C4-2B (cell line): ENCODE results near the gene FTCD.

ENCODE experiments used
- H3K27ac ChIP-seq: fragments of 450-650 bp; 2 replicates; pipeline ENCODE4 v1.5.1; 2017
- CTCF ChIP-seq: fragments of 450-650 bp; conservative IDR thresholded peaks from 2 replicates; pipeline ENCODE4 v1.5.1; 2017; ENCODE audit warnings: mild to moderate bottlenecking
- ZFX ChIP-seq: fragments of 450-650 bp; IDR thresholded peaks from 2 replicates; pipeline ENCODE4 v1.6.1; 2017

FTCD gene

GRCh38 chr21:46184625-46185555, 29.5 kb upstream of the FTCD start:
- peak overlapping the region; percentile 57 for H3K27ac ChIP-seq
- TF ChIP-seq ZFX: no peak
- TF ChIP-seq CTCF: no peak

GRCh38 chr21:46183910-46184624, 28.7 kb upstream of the FTCD start, which contains the start of gene SPATC1L:
Gene SPATC1L, minus strand, starts transcription at chr21:46184459. Its CDS starts 1,643 bp downstream, at chr21:46182816.
- H3K27ac ChIP-seq: peak within 1 kb of the TSS; percentile 72
- TF ChIP-seq ZFX: no peak
- TF ChIP-seq CTCF: no peak

- H3K27ac ChIP-seq: peak overlapping the region; percentile 72
Measured at GRCh38 chr21:46183337-46183909, 28.0 kb upstream of the FTCD start.

GRCh38 chr21:46182548-46183336, 27.4 kb upstream of the FTCD start:
- peak overlapping the region; percentile 10; the same call in 1 of the 2 replicates for H3K27ac ChIP-seq
- no peak for TF ChIP-seq CTCF

GRCh38 chr21:46181953-46182547, 26.7 kb upstream of the FTCD start:
- no peak overlapping the region for H3K27ac ChIP-seq
- no peak for TF ChIP-seq ZFX
- TF ChIP-seq CTCF: no peak

- H3K27ac ChIP-seq: no peak overlapping the region
- TF ChIP-seq CTCF (no peak), ZFX (no peak)
Measured at GRCh38 chr21:46181436-46181835, 26.1 kb upstream of the FTCD start.

GRCh38 chr21:46180778-46181391, 25.5 kb upstream of the FTCD start:
- no peak overlapping the region for H3K27ac ChIP-seq
- TF ChIP-seq ZFX: no peak
- no peak for TF ChIP-seq CTCF
